SK-N-SH (cell line): ENCODE measurements around the gene PRKAG1. TPM values are rescaled to one million over a fixed set of nuclear protein-coding genes. Genes with fewer than 3 reads are reported as not detected.

ENCODE experiments used
- CTCF ChIA-PET: fragments of 300-600, 350-600 bp; formaldehyde crosslinking; extraction: SDS; loops from one replicate; lab custom pipeline; 2021; lab: Yijun Ruan, JAX
- POLR2A ChIA-PET: fragments of 350-600 bp; sonication (Branson Sonifier 250); formaldehyde crosslinking; extraction: SDS; loops from one replicate; lab custom pipeline; 2020; ENCODE audit warnings: antibody characterized with exemption, inconsistent platforms; lab: Yijun Ruan, JAX
- DNase-seq: peaks from one replicate; pipeline ENCODE4 v3.0.0; 2012
- H2AFZ ChIP-seq: fragments of 200-600 bp; sonication (generic); 2 replicates; pipeline ENCODE4 v1.8.1; 2016; ENCODE audit warnings: antibody characterized with exemption, mild to moderate bottlenecking, low read depth
- H3F3A ChIP-seq: fragments of 200-600 bp; sonication (generic); replicated peaks from 2 replicates; pipeline ENCODE3; 2016; ENCODE audit warnings: antibody characterized with exemption, mild to moderate bottlenecking; ENCODE audit not compliant: insufficient read depth
- H3K27ac ChIP-seq, 2 experiments: fragments of 200-500 bp in 1 of 2; fragments of 200-600 bp in 1 of 2; sonication (Bioruptor generic) in 1 of 2; sonication (generic), shearing (Covaris generic) in 1 of 2; 2 replicates each; pipeline versions ENCODE4 v1.5.1 to v1.6.1; 2014 to 2016; ENCODE audit warnings: low read depth in 2 of 2, inconsistent platforms in 1 of 2, low read length in 1 of 2, mild to moderate bottlenecking in 1 of 2, mixed read lengths in 1 of 2
- H3K27me3 ChIP-seq: fragments of 200-600 bp; sonication (generic), shearing (Covaris generic); 2 replicates; pipeline ENCODE4 v1.6.1; 2016; ENCODE audit warnings: mixed run types; ENCODE audit not compliant: insufficient read depth
- H3K36me3 ChIP-seq, 2 experiments: fragments of 200-500 bp in 1 of 2; fragments of 200-600 bp in 1 of 2; sonication (Bioruptor generic) in 1 of 2; sonication (generic) in 1 of 2; replicated peaks in 1 of 2; 2 replicates each; pipeline versions ENCODE3 to v1.5.1; 2014 to 2016; ENCODE audit warnings: low read length in 1 of 2, mild to moderate bottlenecking in 1 of 2; ENCODE audit not compliant: insufficient read depth in 2 of 2, control insufficient read depth in 1 of 2
- H3K4me1 ChIP-seq, 2 experiments: fragments of 200-500 bp in 1 of 2; fragments of 200-600 bp in 1 of 2; sonication (Bioruptor generic) in 1 of 2; sonication (generic), shearing (Covaris generic) in 1 of 2; 2 replicates each; pipeline versions ENCODE4 v1.5.1 to v1.6.1; 2014 to 2016; ENCODE audit warnings: low read depth in 1 of 2, low read length in 1 of 2, mixed run types in 1 of 2; ENCODE audit not compliant: insufficient read depth in 2 of 2, control insufficient read depth in 1 of 2
- H3K4me2 ChIP-seq: fragments of 200-600 bp; sonication (generic), shearing (Covaris generic); 2 replicates; pipeline ENCODE4 v1.6.1; 2017; ENCODE audit warnings: mixed run types
- H3K4me3 ChIP-seq, 2 experiments: fragments of 200-500 bp in 1 of 2; fragments of 200-600 bp in 1 of 2; sonication (Bioruptor generic) in 1 of 2; sonication (generic), shearing (Covaris generic) in 1 of 2; 2 replicates each; pipeline versions ENCODE4 v1.5.1 to v1.8.1; 2014 to 2016; ENCODE audit warnings: low read depth in 2 of 2, inconsistent platforms in 1 of 2, low read length in 1 of 2, mild to moderate bottlenecking in 1 of 2, mixed read lengths in 1 of 2, moderate library complexity in 1 of 2
- H3K79me2 ChIP-seq: fragments of 200-600 bp; sonication (generic); 2 replicates; pipeline ENCODE4 v1.8.1; 2017; ENCODE audit warnings: mild to moderate bottlenecking; ENCODE audit not compliant: insufficient read depth
- H3K9ac ChIP-seq: fragments of 200-600 bp; sonication (generic); 2 replicates; pipeline ENCODE4 v1.6.1; 2017; ENCODE audit warnings: mixed run types
- H3K9me2 ChIP-seq: fragments of 200-600 bp; sonication (generic); 2 replicates; pipeline ENCODE4 v1.6.1; 2017; ENCODE audit warnings: mixed run types
- H3K9me3 ChIP-seq: fragments of 200-600 bp; sonication (generic); 2 replicates; pipeline ENCODE4 v1.6.1; 2017; ENCODE audit warnings: mixed run types, mild to moderate bottlenecking, moderate library complexity
- H4K20me1 ChIP-seq: fragments of 200-600 bp; sonication (generic); 2 replicates; pipeline ENCODE4 v1.6.1; 2017; ENCODE audit warnings: mild to moderate bottlenecking, mixed run types; ENCODE audit not compliant: insufficient read depth
- EP300 ChIP-seq, 2 experiments: IDR thresholded peaks; 2 replicates each; pipeline versions ENCODE4 v1.4.0 to v1.6.1; 2012; ENCODE audit warnings: borderline replicate concordance in 1 of 2, low read depth in 1 of 2, low read length in 1 of 2
- JUND ChIP-seq: IDR thresholded peaks from 2 replicates; pipeline ENCODE4 v1.4.0; 2012
- MAX ChIP-seq: IDR thresholded peaks from 2 replicates; pipeline ENCODE4 v1.4.0; 2012; ENCODE audit warnings: low read depth
- MEF2A ChIP-seq: IDR thresholded peaks from 2 replicates; pipeline ENCODE4 v1.4.0; 2012; ENCODE audit warnings: low read depth, borderline replicate concordance
- NFIC ChIP-seq: IDR thresholded peaks from 2 replicates; pipeline ENCODE4 v1.4.0; 2012; ENCODE audit warnings: borderline replicate concordance
- PBX3 ChIP-seq: IDR thresholded peaks from 2 replicates; pipeline ENCODE4; 2012
- POLR2AphosphoS5 ChIP-seq: IDR thresholded peaks from 2 replicates; pipeline ENCODE4 v1.6.1; 2012; ENCODE audit warnings: low read depth, low read length
- SMC3 ChIP-seq: IDR thresholded peaks from 2 replicates; pipeline ENCODE4 v1.6.1; 2012; ENCODE audit warnings: low read depth, low read length, improper control_type of control experiment
- TCF12 ChIP-seq: IDR thresholded peaks from 2 replicates; pipeline ENCODE4 v1.4.0; 2012
- TEAD4 ChIP-seq: IDR thresholded peaks from 2 replicates; pipeline ENCODE4 v1.4.0; 2012; ENCODE audit warnings: mild to moderate bottlenecking, borderline replicate concordance; ENCODE audit not compliant: insufficient read depth
- YY1 ChIP-seq: IDR thresholded peaks from 2 replicates; pipeline ENCODE4 v1.4.0; 2012; ENCODE audit warnings: low read depth, mild to moderate bottlenecking
- WGBS: methylation state at CpG from one replicate; pipeline ENCODE4 v1.1.6; 2017; ENCODE audit warnings: low lambda C conversion rate; 5-methylcytosine and 5-hydroxymethylcytosine counted together
- polyA plus RNA-seq, 3 experiments: library from polyadenylated mRNA; depleted of rRNA; stranded (reverse); fragments of >200 nt; gene quantifications; 2 replicates each; pipeline ENCODE4 v1.2.3, GENCODE V29; 2012

PRKAG1 gene
- polyA plus RNA-seq, 1 of the 3 experiments (the other 2 are of a cell fraction), result 75.1 TPM

GRCh38 chr12:49041036-49041880 lies 22.7 kb upstream of the PRKAG1 start:
- DNase-seq, result no peak
- Histone ChIP-seq H3K9me3 (no peaks in the 10 kb centered on the region), H4K20me1 (no peaks in the 10 kb centered on the region), H3K4me3 (no peak overlapping the region), H3K4me1 (no peaks in the 10 kb centered on the region), H3K27ac (no peak overlapping the region), H3K4me2 (no peak overlapping the region), H3K36me3 (peaks cover 50 to 95% of the 10 kb centered on the region in 2 experiments), H3K27me3 (no peaks in the 10 kb centered on the region), H3F3A (no peaks in the 10 kb centered on the region), H3K9ac (no peak overlapping the region), H3K79me2 (no peaks in the 10 kb centered on the region), H3K9me2 (no peaks in the 10 kb centered on the region)
- CTCF ChIA-PET, result interaction anchor here (1.1 to 1.2 kb wide), 2 partner anchors 13 to 18 kb away, joined by 3 read pairs; no protein-coding TSS in a partner anchor
- 96% methylated on average over 15 of the region's 31 CpGs for WGBS
- no peak for TF ChIP-seq PBX3
- TF ChIP-seq POLR2AphosphoS5, result no peak
- TF ChIP-seq, all 33 proteins: peak for 0
- H2AFZ ChIP-seq, result no peak overlapping the region
- POLR2A ChIA-PET, result interaction anchor here (0.7 to 1.0 kb wide), 2 partner anchors 9 to 12 kb away, joined by 3 read pairs; no protein-coding TSS in a partner anchor

- Histone ChIP-seq H3K79me2 (no peaks in the 10 kb centered on the region), H3K9me3 (no peaks in the 10 kb centered on the region), H3K4me2 (no peak overlapping the region), H3K9ac (no peak overlapping the region), H2AFZ (no peak overlapping the region), H4K20me1 (no peaks in the 10 kb centered on the region), H3F3A (no peaks in the 10 kb centered on the region), H3K36me3 (peaks cover 48 to 87% of the 10 kb centered on the region in 2 experiments), H3K27ac (no peak overlapping the region), H3K27me3 (no peaks in the 10 kb centered on the region), H3K4me1 (no peaks in the 10 kb centered on the region), H3K9me2 (no peaks in the 10 kb centered on the region), H3K4me3 (no peak overlapping the region)
- ChIA-PET CTCF (interaction anchor here (0.6 to 1.3 kb wide), 5 partner anchors 14 to 52 kb away, joined by 3 to 4 read pairs (median 3); no protein-coding TSS in a partner anchor), POLR2A (interaction anchor here (1.0 kb wide), 1 partner anchor 11 kb away, joined by 3 read pairs; no protein-coding TSS in a partner anchor)
- TF ChIP-seq NFIC (no peak), MEF2A (no peak), JUND (no peak), TEAD4 (no peak), SMC3 (no peak), EP300 (IDR thresholded peaks at IDR 0.05; ENCODE audit: borderline replicate concordance in 1 of 2, low read depth in 1 of 2, low read length in 1 of 2) (no peak), MAX (no peak), TCF12 (no peak), YY1 (no peak)
- 92% methylated on average over 14 of the region's 14 CpGs for WGBS
- DNase-seq, result no peak
Observed at GRCh38 chr12:49040364-49040855, 21.8 kb upstream of the PRKAG1 start.
